Ishikawa (cell line): ENCODE data around the gene ICAM2.

Experiments
- CEBPB ChIP-seq: IDR thresholded peaks from 2 replicates; pipeline ENCODE4 v1.6.1; 2012
- EGR1 ChIP-seq: IDR thresholded peaks from 2 replicates; pipeline ENCODE4 v1.6.1; 2012
- EP300 ChIP-seq: IDR thresholded peaks from 2 replicates; pipeline ENCODE4 v1.6.1; 2012; ENCODE audit warnings: borderline replicate concordance
- FOXM1 ChIP-seq: IDR thresholded peaks from 2 replicates; pipeline ENCODE4 v1.6.1; 2012; ENCODE audit warnings: low read depth, borderline replicate concordance
- NFIC ChIP-seq: IDR thresholded peaks from 2 replicates; pipeline ENCODE4 v1.6.1; 2012
- RAD21 ChIP-seq: IDR thresholded peaks from 2 replicates; pipeline ENCODE4 v1.6.1; 2012; ENCODE audit warnings: low read depth
- TAF1 ChIP-seq: IDR thresholded peaks from 2 replicates; pipeline ENCODE4 v1.6.1; 2012; ENCODE audit warnings: low read depth, mild to moderate bottlenecking
- TCF12 ChIP-seq: IDR thresholded peaks from 2 replicates; pipeline ENCODE4 v1.6.1; 2012; ENCODE audit warnings: low read depth
- YY1 ChIP-seq: IDR thresholded peaks from 2 replicates; pipeline ENCODE4 v1.6.1; 2012; ENCODE audit warnings: low read depth
- TF ChIP-seq, protein P1 (sequence below): IDR thresholded peaks from 2 replicates; pipeline ENCODE4 v1.6.1; 2012; ENCODE audit warnings: low read depth, mild to moderate bottlenecking
- TF ChIP-seq, protein P2 (sequence below): IDR thresholded peaks from 2 replicates; pipeline ENCODE4 v1.6.1; 2012
- TF ChIP-seq, protein P3 (sequence below): IDR thresholded peaks from 2 replicates; pipeline ENCODE4 v1.6.1; 2012

DNA sequence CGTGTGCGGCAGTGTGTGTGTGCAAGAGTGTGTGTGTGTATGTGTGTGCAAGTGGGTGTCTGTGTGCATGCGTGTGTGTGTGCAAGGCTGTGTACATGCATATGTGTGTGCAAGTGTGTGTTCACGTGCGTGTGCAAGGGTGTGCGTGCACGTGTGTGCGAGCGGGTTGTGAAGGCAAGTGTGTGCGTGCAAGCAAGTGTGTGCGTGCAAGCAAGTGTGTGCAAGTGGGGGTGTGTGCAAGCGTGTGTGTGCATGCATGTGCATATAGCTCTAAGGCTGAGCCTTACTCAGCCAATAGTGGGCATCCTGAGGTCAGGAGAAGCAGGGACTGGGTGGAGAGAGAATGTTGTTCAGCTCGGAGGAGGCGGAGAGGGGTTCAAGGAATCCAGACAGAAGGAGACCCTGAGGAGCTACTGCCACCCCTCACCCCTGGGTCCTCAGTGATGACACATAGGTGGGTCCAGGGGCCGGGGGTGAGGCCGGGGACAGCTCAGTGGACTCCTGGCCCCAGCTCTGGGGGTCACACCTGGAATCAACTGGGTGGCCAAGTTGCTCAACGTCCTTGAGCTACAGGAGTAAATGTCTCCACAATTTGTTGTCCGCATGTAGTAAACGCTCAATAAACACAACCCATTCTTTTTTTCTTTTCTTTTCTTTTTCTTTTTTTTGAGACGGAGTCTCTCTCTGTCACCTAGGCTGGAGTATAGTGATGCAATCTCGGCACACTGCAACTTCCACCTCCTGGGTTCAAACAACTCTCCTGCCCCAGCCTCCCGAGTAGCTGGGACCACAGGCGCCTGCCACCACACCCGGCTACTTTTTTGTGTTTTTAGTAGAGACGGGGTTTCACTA is 20.5 kb downstream of the ICAM2 start:
- TF ChIP-seq CEBPB, result no peak
- no peak for TF ChIP-seq RAD21
- TF ChIP-seq, protein P1, sequence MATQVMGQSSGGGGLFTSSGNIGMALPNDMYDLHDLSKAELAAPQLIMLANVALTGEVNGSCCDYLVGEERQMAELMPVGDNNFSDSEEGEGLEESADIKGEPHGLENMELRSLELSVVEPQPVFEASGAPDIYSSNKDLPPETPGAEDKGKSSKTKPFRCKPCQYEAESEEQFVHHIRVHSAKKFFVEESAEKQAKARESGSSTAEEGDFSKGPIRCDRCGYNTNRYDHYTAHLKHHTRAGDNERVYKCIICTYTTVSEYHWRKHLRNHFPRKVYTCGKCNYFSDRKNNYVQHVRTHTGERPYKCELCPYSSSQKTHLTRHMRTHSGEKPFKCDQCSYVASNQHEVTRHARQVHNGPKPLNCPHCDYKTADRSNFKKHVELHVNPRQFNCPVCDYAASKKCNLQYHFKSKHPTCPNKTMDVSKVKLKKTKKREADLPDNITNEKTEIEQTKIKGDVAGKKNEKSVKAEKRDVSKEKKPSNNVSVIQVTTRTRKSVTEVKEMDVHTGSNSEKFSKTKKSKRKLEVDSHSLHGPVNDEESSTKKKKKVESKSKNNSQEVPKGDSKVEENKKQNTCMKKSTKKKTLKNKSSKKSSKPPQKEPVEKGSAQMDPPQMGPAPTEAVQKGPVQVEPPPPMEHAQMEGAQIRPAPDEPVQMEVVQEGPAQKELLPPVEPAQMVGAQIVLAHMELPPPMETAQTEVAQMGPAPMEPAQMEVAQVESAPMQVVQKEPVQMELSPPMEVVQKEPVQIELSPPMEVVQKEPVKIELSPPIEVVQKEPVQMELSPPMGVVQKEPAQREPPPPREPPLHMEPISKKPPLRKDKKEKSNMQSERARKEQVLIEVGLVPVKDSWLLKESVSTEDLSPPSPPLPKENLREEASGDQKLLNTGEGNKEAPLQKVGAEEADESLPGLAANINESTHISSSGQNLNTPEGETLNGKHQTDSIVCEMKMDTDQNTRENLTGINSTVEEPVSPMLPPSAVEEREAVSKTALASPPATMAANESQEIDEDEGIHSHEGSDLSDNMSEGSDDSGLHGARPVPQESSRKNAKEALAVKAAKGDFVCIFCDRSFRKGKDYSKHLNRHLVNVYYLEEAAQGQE, result no peak
- no peak for TF ChIP-seq FOXM1
- no peak for TF ChIP-seq NFIC
- no peak for TF ChIP-seq EP300
- TF ChIP-seq, protein P2, sequence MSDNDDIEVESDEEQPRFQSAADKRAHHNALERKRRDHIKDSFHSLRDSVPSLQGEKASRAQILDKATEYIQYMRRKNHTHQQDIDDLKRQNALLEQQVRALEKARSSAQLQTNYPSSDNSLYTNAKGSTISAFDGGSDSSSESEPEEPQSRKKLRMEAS, result no peak
- TF ChIP-seq TCF12, result no peak
- TF ChIP-seq TAF1, result no peak
- TF ChIP-seq EGR1, result no peak
- TF ChIP-seq YY1, result no peak
- TF ChIP-seq, protein P3, sequence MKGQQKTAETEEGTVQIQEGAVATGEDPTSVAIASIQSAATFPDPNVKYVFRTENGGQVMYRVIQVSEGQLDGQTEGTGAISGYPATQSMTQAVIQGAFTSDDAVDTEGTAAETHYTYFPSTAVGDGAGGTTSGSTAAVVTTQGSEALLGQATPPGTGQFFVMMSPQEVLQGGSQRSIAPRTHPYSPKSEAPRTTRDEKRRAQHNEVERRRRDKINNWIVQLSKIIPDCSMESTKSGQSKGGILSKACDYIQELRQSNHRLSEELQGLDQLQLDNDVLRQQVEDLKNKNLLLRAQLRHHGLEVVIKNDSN, result no peak
